H9 (cell line): ENCODE measurements around the gene ADAMTSL5. TPM values are rescaled to one million over a fixed set of nuclear protein-coding genes. Genes with fewer than 3 reads are reported as not detected.

ENCODE experiments used
- DNase-seq: peaks from one replicate; pipeline ENCODE4 v3.0.0-alpha.2; 2017
- H2AFZ ChIP-seq: one replicate; pipeline ENCODE4 v1.6.1; 2013; ENCODE audit warnings: mild to moderate bottlenecking, low read length, control low read depth, moderate library complexity
- H2AK5ac ChIP-seq: 2 replicates; pipeline ENCODE4 v1.6.1; 2013; ENCODE audit warnings: low read length, control low read depth, mixed read lengths; ENCODE audit not compliant: insufficient read length
- H2BK120ac ChIP-seq: one replicate; pipeline ENCODE4 v1.6.1; 2013; ENCODE audit warnings: low read depth, mild to moderate bottlenecking, low read length, control low read depth, inconsistent platforms; ENCODE audit not compliant: poor library complexity, severe bottlenecking
- H2BK12ac ChIP-seq: 2 replicates; pipeline ENCODE4 v1.6.1; 2013; ENCODE audit warnings: low read length, control low read depth, mixed read lengths, low read depth; ENCODE audit not compliant: insufficient read length
- H2BK15ac ChIP-seq: 2 replicates; pipeline ENCODE4 v1.6.1; 2013; ENCODE audit warnings: low read depth, low read length, control low read depth
- H2BK20ac ChIP-seq: one replicate; pipeline ENCODE4 v1.6.1; 2013; ENCODE audit warnings: low read depth, mild to moderate bottlenecking, low read length, control low read depth, inconsistent platforms; ENCODE audit not compliant: poor library complexity, severe bottlenecking
- H2BK5ac ChIP-seq: 2 replicates; pipeline ENCODE4 v1.6.1; 2013; ENCODE audit warnings: low read length, control low read depth, mixed read lengths; ENCODE audit not compliant: insufficient read length
- H3K14ac ChIP-seq: 2 replicates; pipeline ENCODE4 v1.6.1; 2013; ENCODE audit warnings: low read length, control low read depth; ENCODE audit not compliant: insufficient read depth
- H3K18ac ChIP-seq: 2 replicates; pipeline ENCODE4 v1.6.1; 2013; ENCODE audit warnings: low read depth, mild to moderate bottlenecking, mixed read lengths, low read length, control low read depth; ENCODE audit not compliant: insufficient read length
- H3K23ac ChIP-seq: 2 replicates; pipeline ENCODE4 v1.6.1; 2013; ENCODE audit warnings: low read length, control low read depth, mixed read lengths, low read depth; ENCODE audit not compliant: insufficient read length
- H3K23me2 ChIP-seq: 2 replicates; pipeline ENCODE4 v1.6.1; 2013; ENCODE audit warnings: low read depth, mild to moderate bottlenecking, mixed read lengths, low read length, control low read depth; ENCODE audit not compliant: insufficient read length, poor library complexity, severe bottlenecking
- H3K27ac ChIP-seq: 2 replicates; pipeline ENCODE4 v1.5.1; 2013; ENCODE audit warnings: low read length, control low read depth, mixed read lengths, low read depth; ENCODE audit not compliant: insufficient read length
- H3K27me3 ChIP-seq: 2 replicates; pipeline ENCODE4 v1.6.1; 2013; ENCODE audit warnings: low read length, control low read depth, inconsistent platforms; ENCODE audit not compliant: insufficient read depth
- H3K4ac ChIP-seq: 2 replicates; pipeline ENCODE4 v1.6.1; 2013; ENCODE audit warnings: low read depth, mild to moderate bottlenecking, control low read depth, inconsistent platforms, low read length, moderate library complexity
- H3K4me1 ChIP-seq: 2 replicates; pipeline ENCODE4 v1.6.1; 2013; ENCODE audit warnings: low read length, control low read depth, inconsistent platforms; ENCODE audit not compliant: insufficient read depth
- H3K4me2 ChIP-seq: 2 replicates; pipeline ENCODE4 v1.6.1; 2013; ENCODE audit warnings: low read length, control low read depth, mixed read lengths; ENCODE audit not compliant: insufficient read length, insufficient read depth
- H3K56ac ChIP-seq: 2 replicates; pipeline ENCODE4 v1.6.1; 2013; ENCODE audit warnings: low read depth, mild to moderate bottlenecking, mixed read lengths, low read length, control low read depth; ENCODE audit not compliant: insufficient read length
- H3K79me1 ChIP-seq: 2 replicates; pipeline ENCODE4 v1.6.1; 2013; ENCODE audit warnings: low read depth, mild to moderate bottlenecking, moderate library complexity, low read length, control low read depth, inconsistent platforms; ENCODE audit not compliant: insufficient read depth, poor library complexity, severe bottlenecking
- H3K79me2 ChIP-seq: 2 replicates; pipeline ENCODE4 v1.6.1; 2013; ENCODE audit warnings: low read length, control low read depth, inconsistent platforms; ENCODE audit not compliant: insufficient read depth
- H3K9ac ChIP-seq: 2 replicates; pipeline ENCODE4 v1.6.1; 2013; ENCODE audit warnings: low read length, control low read depth, mixed read lengths; ENCODE audit not compliant: insufficient read length; ENCODE audit errors: extremely low read depth
- H3K9me3 ChIP-seq: one replicate; pipeline ENCODE4 v1.6.1; 2013; ENCODE audit warnings: low read depth, low read length, inconsistent platforms; ENCODE audit not compliant: control insufficient read depth
- H3T11ph ChIP-seq: one replicate; pipeline ENCODE4 v1.6.1; 2013; ENCODE audit warnings: mild to moderate bottlenecking, low read length, control low read depth, inconsistent platforms
- H4K20me1 ChIP-seq: one replicate; pipeline ENCODE4 v1.6.1; 2013; ENCODE audit not compliant: control insufficient read depth, insufficient read length, insufficient read depth
- H4K5ac ChIP-seq: 2 replicates; pipeline ENCODE4 v1.6.1; 2013; ENCODE audit warnings: low read depth, mild to moderate bottlenecking, mixed read lengths, low read length, control low read depth; ENCODE audit not compliant: insufficient read length
- H4K8ac ChIP-seq: replicated peaks from 2 replicates; pipeline ENCODE4 v1.6.1; 2013; ENCODE audit warnings: low read length, control low read depth, mixed read lengths, low read depth; ENCODE audit not compliant: insufficient read length
- H4K91ac ChIP-seq: 2 replicates; pipeline ENCODE4 v1.6.1; 2013; ENCODE audit warnings: low read depth, mild to moderate bottlenecking, moderate library complexity, mixed read lengths, low read length, control low read depth; ENCODE audit not compliant: insufficient read length
- H3K27ac Mint-ChIP-seq, 3 experiments: 2 replicates in 2 of 3; 3 replicates in 1 of 3; pipeline ENCODE4 v1.8.0; 2020 to 2021; ENCODE audit warnings: mixed read lengths in 3 of 3, mild to moderate bottlenecking in 1 of 3, moderate library complexity in 1 of 3
- H3K27me3 Mint-ChIP-seq: 2 replicates; pipeline ENCODE4 v1.8.0; 2021; ENCODE audit warnings: low read depth, mild to moderate bottlenecking, moderate library complexity, mixed read lengths
- H3K36me3 Mint-ChIP-seq, 3 experiments: 2 replicates in 2 of 3; 3 replicates in 1 of 3; pipeline ENCODE4 v1.8.0; 2020 to 2021; ENCODE audit warnings: low read depth in 3 of 3, mixed read lengths in 3 of 3; ENCODE audit not compliant: insufficient read depth in 1 of 3
- H3K4me1 Mint-ChIP-seq, 2 experiments: 2 replicates each; pipeline ENCODE4 v1.8.0; 2020; ENCODE audit warnings: mixed read lengths in 2 of 2
- H3K4me3 Mint-ChIP-seq, 2 experiments: 2 replicates in 1 of 2; 3 replicates in 1 of 2; pipeline ENCODE4 v1.8.0; 2020 to 2021; ENCODE audit warnings: mild to moderate bottlenecking in 2 of 2, mixed read lengths in 2 of 2, moderate library complexity in 1 of 2
- H3K9me3 Mint-ChIP-seq, 2 experiments: 2 replicates in 1 of 2; 3 replicates in 1 of 2; pipeline ENCODE4 v1.8.0; 2020; ENCODE audit warnings: mild to moderate bottlenecking in 2 of 2, mixed read lengths in 2 of 2, moderate library complexity in 1 of 2
- CTCF ChIP-seq: fragments of 200-600 bp; sonication (generic); conservative IDR thresholded peaks from 3 replicates; pipeline ENCODE4 v1.8.0; 2021; ENCODE audit warnings: antibody characterized with exemption, mild to moderate bottlenecking
- WGBS: extraction: QIAGEN DNeasy Blood & Tissue Kit; methylation state at CpG from one replicate; pipeline ENCODE4 v1.1.7; 2013; ENCODE audit warnings: missing lambda C conversion rate, low lambda C conversion rate, mixed read lengths; ENCODE audit not compliant: insufficient read length; ENCODE audit errors: extremely low coverage; 5-methylcytosine and 5-hydroxymethylcytosine counted together
- total RNA-seq: library from RNA; stranded (reverse); gene quantifications from 2 replicates; pipeline ENCODE4 v1.2.1, GENCODE V29; 2021

The ADAMTSL5 gene
- total RNA-seq, 1 experiment from 2014 or later: 1.5 TPM

- H3K27me3 Mint-ChIP-seq: peaks cover 69% of the 10 kb centered on the region
- Histone ChIP-seq H3K14ac (no peak overlapping the region), H2AFZ (no peak overlapping the region), H3K79me2 (no peaks in the 10 kb centered on the region), H3K27ac (no peak overlapping the region), H3K56ac (no peak overlapping the region), H3K18ac (no peak overlapping the region), H2BK120ac (no peak overlapping the region), H3K4me2 (no peak overlapping the region), H3K23me2 (peaks cover 2% of the 10 kb centered on the region), H2AK5ac (no peak overlapping the region), H3K9me3 (no peaks in the 10 kb centered on the region), H3K4ac (no peak overlapping the region), H4K91ac (no peak overlapping the region), H3T11ph (no peak overlapping the region), H4K8ac (no peak overlapping the region), H3K9ac (no peak overlapping the region), H2BK20ac (no peak overlapping the region), H2BK15ac (no peak overlapping the region), H3K4me1 (no peaks in the 10 kb centered on the region), H3K27me3 (peaks cover 16% of the 10 kb centered on the region; the same call in 1 of the 2 replicates), H2BK12ac (no peak overlapping the region), H3K79me1 (no peaks in the 10 kb centered on the region), H2BK5ac (no peak overlapping the region), H4K5ac (no peak overlapping the region), H4K20me1 (peaks cover 3% of the 10 kb centered on the region), H3K23ac (no peak overlapping the region)
- WGBS: no CpG with 5 or more reads among the region's 33 CpGs
- H3K4me3 Mint-ChIP-seq: peak overlapping the region in 1 of 2 experiments; percentile 49; a peak in 1 of 5 replicates
- peaks cover 0 to 6% of the 10 kb centered on the region in 2 experiments; a peak in 3 of 5 replicates for H3K9me3 Mint-ChIP-seq
- no peak for TF ChIP-seq CTCF
- no peak for DNase-seq
- H3K27ac Mint-ChIP-seq: no peak overlapping the region; a peak in 1 of 7 replicates
- no peaks in the 10 kb centered on the region for H3K36me3 Mint-ChIP-seq
- peaks cover 6 to 7% of the 10 kb centered on the region in 2 experiments; a peak in 3 of 4 replicates for H3K4me1 Mint-ChIP-seq
These were observed 13.4 kb upstream of the ADAMTSL5 start for GRCh38 chr19:1526066-1526778.
